ENCODE results near the gene SARM1. TPM values are rescaled to one million over a fixed set of nuclear protein-coding genes. Genes with fewer than 3 reads are reported as not detected.

SARM1 gene
- polyA plus RNA-seq, 1 donor (not counting 4 experiments of a cell fraction or from before 2014, with no cell fraction given), result 0.90 TPM

DNA sequence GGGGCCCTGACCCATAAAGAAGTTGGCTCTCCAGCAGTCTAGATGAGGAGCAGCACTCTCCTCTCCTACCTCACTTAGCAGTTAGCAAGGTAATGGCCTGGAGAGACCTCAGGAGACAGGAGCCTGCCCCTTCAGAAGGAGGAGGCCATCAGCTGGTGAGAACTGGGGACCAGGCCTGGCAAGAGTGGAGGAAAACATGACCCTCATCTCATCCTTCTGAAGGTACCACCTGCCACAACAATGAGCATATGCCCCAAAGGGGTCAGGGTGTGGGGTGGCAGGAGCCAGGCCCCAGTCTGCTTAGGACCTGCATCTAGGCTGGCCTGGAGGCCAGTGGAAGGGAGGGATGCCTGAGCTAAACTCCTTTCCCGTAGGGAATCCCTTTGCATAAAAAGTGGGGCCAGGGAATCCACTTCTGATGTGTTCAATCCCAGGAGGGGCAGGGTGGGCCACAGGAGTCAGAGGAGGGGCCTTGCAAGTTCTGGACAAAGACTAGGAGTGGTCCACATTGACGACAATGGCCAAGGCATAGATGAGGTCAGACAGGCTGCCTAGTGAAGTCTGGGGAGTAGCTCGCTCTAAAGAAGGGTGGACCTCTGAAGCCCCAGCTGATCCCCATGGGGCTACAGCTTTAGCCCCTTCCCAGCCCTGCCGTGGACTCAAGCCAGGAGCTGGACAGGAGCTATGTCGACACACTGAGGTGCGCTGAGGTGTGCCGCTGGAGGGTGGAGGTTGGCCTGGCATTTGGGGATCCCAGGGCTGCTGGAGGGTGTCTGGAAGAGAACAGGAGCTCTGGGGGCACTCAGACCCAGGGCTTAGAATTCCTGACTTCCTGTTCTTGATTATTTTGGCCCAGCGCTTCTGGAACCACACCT, 7.5 kb upstream of the SARM1 start:
- H3K36me3 ChIP-seq (ENCODE audit: control insufficient read depth in 2 of 2, extremely low read depth in 1 of 2, insufficient read depth in 2 of 2, low read length in 2 of 2), result peaks cover 15 to 31% of the 10 kb centered on the region in 2 experiments
- TF ChIP-seq, protein P1, sequence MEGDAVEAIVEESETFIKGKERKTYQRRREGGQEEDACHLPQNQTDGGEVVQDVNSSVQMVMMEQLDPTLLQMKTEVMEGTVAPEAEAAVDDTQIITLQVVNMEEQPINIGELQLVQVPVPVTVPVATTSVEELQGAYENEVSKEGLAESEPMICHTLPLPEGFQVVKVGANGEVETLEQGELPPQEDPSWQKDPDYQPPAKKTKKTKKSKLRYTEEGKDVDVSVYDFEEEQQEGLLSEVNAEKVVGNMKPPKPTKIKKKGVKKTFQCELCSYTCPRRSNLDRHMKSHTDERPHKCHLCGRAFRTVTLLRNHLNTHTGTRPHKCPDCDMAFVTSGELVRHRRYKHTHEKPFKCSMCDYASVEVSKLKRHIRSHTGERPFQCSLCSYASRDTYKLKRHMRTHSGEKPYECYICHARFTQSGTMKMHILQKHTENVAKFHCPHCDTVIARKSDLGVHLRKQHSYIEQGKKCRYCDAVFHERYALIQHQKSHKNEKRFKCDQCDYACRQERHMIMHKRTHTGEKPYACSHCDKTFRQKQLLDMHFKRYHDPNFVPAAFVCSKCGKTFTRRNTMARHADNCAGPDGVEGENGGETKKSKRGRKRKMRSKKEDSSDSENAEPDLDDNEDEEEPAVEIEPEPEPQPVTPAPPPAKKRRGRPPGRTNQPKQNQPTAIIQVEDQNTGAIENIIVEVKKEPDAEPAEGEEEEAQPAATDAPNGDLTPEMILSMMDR (optimal IDR thresholded peaks at IDR 0.05 in 1 of 3, IDR thresholded peaks at IDR 0.05 in 1 of 3, conservative IDR thresholded peaks at IDR 0.05 in 1 of 3; ENCODE audit: extremely low read depth in 1 of 3, insufficient read depth in 2 of 3, low read length in 3 of 3), result no peak
- TF ChIP-seq EZH2 (IDR thresholded peaks at IDR 0.05; ENCODE audit: low read length), result no peak
- no peaks in the 10 kb centered on the region for H3K9me1 ChIP-seq (ENCODE audit: control insufficient read depth, extremely low read depth, insufficient read depth, low read length)
- no peak overlapping the region for H3K4me2 ChIP-seq (ENCODE audit: control insufficient read depth, extremely low read depth, insufficient read depth, low read depth, low read length)
- FAIRE-seq, result no peak
- H3K4me1 ChIP-seq (ENCODE audit: control insufficient read depth, extremely low read depth, insufficient read depth, low read length), result no peaks in the 10 kb centered on the region
- peaks cover 2% of the 10 kb centered on the region for H3K79me2 ChIP-seq (ENCODE audit: control insufficient read depth, insufficient read depth, low read length)
- no peak overlapping the region for H3K9ac ChIP-seq (ENCODE audit: control insufficient read depth, extremely low read depth, insufficient read depth, low read length)
- no peak overlapping the region for H3K4me3 ChIP-seq (ENCODE audit: control insufficient read depth in 2 of 3, extremely low read depth in 1 of 3, insufficient read depth in 2 of 3, low read depth in 1 of 3, low read length in 3 of 3)
- no peaks in the 10 kb centered on the region for H4K20me1 ChIP-seq (ENCODE audit: control insufficient read depth, extremely low read depth, insufficient read depth, low read length)
- dilution Hi-C loops (cut with MboI; ENCODE audit: extremely low pct_ligation_motif_present, low sequenced_read_pairs), result no loop called here
- no peak overlapping the region for H3K27ac ChIP-seq (ENCODE audit: control insufficient read depth, insufficient read depth, low read length)
- H3K27me3 ChIP-seq (ENCODE audit: control insufficient read depth, extremely low read depth, insufficient read depth, low read length), result no peaks in the 10 kb centered on the region
- H3K9me3 ChIP-seq (ENCODE audit: control insufficient read depth, low read depth, low read length), result no peaks in the 10 kb centered on the region
- H2AFZ ChIP-seq (ENCODE audit: control insufficient read depth, low read length), result no peak overlapping the region
- DNase-seq (ENCODE audit: low read depth, low spot score), result no peak

DNA sequence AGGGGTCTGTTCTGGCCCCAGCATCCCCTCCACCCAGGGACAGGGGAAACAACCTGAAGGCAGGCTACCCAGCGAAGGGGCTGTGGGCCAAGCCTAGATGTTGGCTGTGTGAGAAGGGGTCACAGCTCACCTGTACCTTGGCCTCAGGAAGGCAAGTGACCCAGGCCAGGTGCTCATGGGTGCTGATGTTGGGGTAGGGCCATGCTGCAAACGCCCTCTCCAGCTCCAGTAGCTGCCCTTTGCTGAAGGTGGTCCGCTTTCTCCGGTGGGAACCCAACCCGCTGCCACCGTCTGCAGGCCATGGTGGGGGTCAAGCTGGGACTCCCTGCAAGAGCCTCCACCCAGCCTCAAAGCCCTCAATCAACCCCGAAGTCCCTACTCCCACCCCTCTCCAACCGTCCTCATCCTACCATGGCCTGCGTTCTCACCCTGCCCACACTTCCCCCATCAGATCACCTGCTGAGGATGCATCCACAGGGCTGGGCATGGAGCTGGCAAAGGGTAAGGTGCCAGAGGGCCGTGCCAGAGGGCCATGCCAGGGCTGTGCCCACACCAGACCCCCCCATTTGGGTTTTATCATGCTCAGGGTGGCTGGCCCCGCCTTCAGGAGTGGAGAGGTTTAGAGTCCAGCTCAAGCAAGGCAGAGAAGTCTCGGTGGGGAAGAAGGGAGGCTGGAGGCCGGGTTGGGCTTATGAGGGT, 6.7 kb upstream of the SARM1 start, which contains the start of gene SEBOX:
Gene SEBOX (minus strand): TSS at position 535 of the 699 bp plus-strand sequence. CDS start 48 bp downstream, at position 487.
- no peak for TF ChIP-seq EZH2 (IDR thresholded peaks at IDR 0.05; ENCODE audit: low read length)
- TF ChIP-seq, protein P1 (optimal IDR thresholded peaks at IDR 0.05 in 1 of 3, IDR thresholded peaks at IDR 0.05 in 1 of 3, conservative IDR thresholded peaks at IDR 0.05 in 1 of 3; ENCODE audit: extremely low read depth in 1 of 3, insufficient read depth in 2 of 3, low read length in 3 of 3), result no peak

More for the DNA sequence above, 6.7 kb upstream of the SARM1 start, which contains the start of gene SEBOX:
- Histone ChIP-seq H3K27me3 (ENCODE audit: control insufficient read depth, extremely low read depth, insufficient read depth, low read length) (no peaks in the 10 kb centered on the region), H3K36me3 (ENCODE audit: control insufficient read depth in 2 of 2, extremely low read depth in 1 of 2, insufficient read depth in 2 of 2, low read length in 2 of 2) (peaks cover 15 to 31% of the 10 kb centered on the region in 2 experiments), H3K9me3 (ENCODE audit: control insufficient read depth, low read depth, low read length) (no peaks in the 10 kb centered on the region), H3K4me1 (ENCODE audit: control insufficient read depth, extremely low read depth, insufficient read depth, low read length) (no peaks in the 10 kb centered on the region), H3K79me2 (ENCODE audit: control insufficient read depth, insufficient read depth, low read length) (no peaks in the 10 kb centered on the region), H3K27ac (ENCODE audit: control insufficient read depth, insufficient read depth, low read length) (no peak within 1 kb of the TSS), H3K9me1 (ENCODE audit: control insufficient read depth, extremely low read depth, insufficient read depth, low read length) (no peaks in the 10 kb centered on the region), H3K4me3 (ENCODE audit: control insufficient read depth in 2 of 3, extremely low read depth in 1 of 3, insufficient read depth in 2 of 3, low read depth in 1 of 3, low read length in 3 of 3) (no peak within 1 kb of the TSS), H4K20me1 (ENCODE audit: control insufficient read depth, extremely low read depth, insufficient read depth, low read length) (no peaks in the 10 kb centered on the region), H2AFZ (ENCODE audit: control insufficient read depth, low read length) (no peak within 1 kb of the TSS), H3K9ac (ENCODE audit: control insufficient read depth, extremely low read depth, insufficient read depth, low read length) (no peak within 1 kb of the TSS), H3K4me2 (ENCODE audit: control insufficient read depth, extremely low read depth, insufficient read depth, low read depth, low read length) (no peak within 1 kb of the TSS)
- DNase-seq (ENCODE audit: low read depth, low spot score), result no peak
- dilution Hi-C loops (cut with MboI; ENCODE audit: extremely low pct_ligation_motif_present, low sequenced_read_pairs), result no loop called here
- no peak for FAIRE-seq

Data from keratinocyte (primary cell).